Kidney epithelial cell (primary cell): ENCODE measurements around the gene ST8SIA6. TPM values are rescaled to one million over a fixed set of nuclear protein-coding genes. Genes with fewer than 3 reads are reported as not detected.

ENCODE experiments used
- DNase-seq: peaks from one replicate; pipeline ENCODE4 v3.0.0-alpha.2; 2010; ENCODE audit warnings: low read depth
- H3K27me3 ChIP-seq: 2 replicates; pipeline ENCODE4 v1.6.0; 2011; ENCODE audit warnings: low read length; ENCODE audit not compliant: control insufficient read depth, insufficient read depth
- H3K36me3 ChIP-seq: 2 replicates; pipeline ENCODE4 v1.5.1; 2011; ENCODE audit warnings: low read length; ENCODE audit not compliant: control insufficient read depth, insufficient read depth
- H3K4me3 ChIP-seq: 2 replicates; pipeline ENCODE4 v1.5.1; 2011; ENCODE audit warnings: low read depth, mild to moderate bottlenecking, control low read depth, low read length
- CTCF ChIP-seq: IDR thresholded peaks from 2 replicates; pipeline ENCODE4 v1.5.1; 2011; ENCODE audit warnings: mild to moderate bottlenecking, moderate library complexity, low read length, control low read depth, inconsistent platforms; ENCODE audit not compliant: insufficient read depth, poor library complexity, severe bottlenecking
- total RNA-seq: library from RNA; depleted of rRNA; stranded (reverse); fragments of >200 nt; gene quantifications from 2 replicates; pipeline ENCODE4 v1.2.3, GENCODE V29; 2015

Gene ST8SIA6
- total RNA-seq, 1 donor from 2014 or later = not detected

DNA sequence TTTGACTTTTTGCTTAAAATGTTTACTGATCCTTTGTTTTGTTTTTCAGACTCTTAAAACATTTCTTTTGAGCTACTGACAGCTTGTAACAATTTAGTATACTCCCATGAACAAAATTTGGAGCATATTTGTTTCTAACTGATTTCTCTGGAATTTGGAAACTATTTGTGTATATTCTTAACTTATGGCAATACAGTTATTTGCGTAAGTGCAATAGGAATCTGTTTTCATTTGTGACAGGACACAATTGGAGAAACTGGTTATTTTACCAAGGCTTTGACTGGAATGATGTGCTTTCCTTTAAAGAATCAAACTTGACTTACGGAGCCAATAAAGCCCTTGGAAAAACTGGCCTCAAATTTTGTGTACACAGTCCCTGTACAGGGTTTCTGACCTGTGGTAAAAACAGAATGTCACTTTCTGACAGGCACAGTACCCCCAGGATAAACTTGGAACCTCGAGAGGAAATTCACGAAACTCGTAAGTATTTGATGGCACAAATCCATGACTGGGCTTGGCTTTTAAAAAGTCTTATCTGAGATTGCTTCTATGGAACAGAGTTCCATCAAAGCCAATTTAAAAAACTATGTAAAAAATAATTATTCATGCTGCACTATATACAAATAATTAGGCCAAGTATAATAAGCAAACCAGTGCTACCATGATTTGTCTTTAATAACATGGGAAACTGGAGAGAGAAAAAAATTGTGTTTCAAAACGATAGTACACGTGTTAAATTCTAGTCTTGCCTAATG is 70.4 kb downstream of the ST8SIA6 start:
- DNase-seq = no peak
- no peak for TF ChIP-seq CTCF
- no peak overlapping the region for H3K4me3 ChIP-seq
- H3K36me3 ChIP-seq = no peaks in the 10 kb centered on the region
- H3K27me3 ChIP-seq = no peaks in the 10 kb centered on the region

DNA sequence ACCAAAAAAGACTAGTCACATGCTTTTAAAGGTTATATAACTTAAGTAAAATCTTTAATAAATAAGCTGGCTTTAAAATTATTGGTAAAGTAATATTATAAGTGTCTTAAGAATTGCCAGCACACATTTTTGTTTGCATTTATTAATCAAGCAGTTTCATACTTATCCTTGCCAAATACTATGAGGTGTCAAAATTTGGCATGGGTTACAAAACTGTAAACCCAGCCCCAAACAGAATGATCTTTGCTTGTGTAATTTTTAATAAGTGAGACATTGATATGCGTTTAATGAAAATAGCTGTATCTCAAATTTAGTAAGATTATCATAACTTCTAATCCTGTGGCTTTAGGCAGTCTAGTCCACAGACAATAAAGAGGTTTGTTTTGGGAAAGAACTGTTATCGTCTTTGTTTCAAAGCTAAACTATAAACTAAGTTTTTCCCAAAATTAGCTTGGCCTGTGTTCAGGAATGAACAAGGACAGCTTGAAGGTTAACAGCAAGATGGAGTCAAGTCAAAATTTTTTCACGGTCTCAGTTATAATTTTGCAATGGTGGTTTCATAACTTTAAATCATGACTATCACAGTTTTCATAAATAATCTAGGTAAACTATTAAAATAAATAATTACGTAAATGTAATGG is 72.8 kb downstream of the ST8SIA6 start:
- no peaks in the 10 kb centered on the region for H3K27me3 ChIP-seq
- no peak overlapping the region for H3K4me3 ChIP-seq
- no peak for DNase-seq
- no peak for TF ChIP-seq CTCF
- H3K36me3 ChIP-seq = no peaks in the 10 kb centered on the region

DNA sequence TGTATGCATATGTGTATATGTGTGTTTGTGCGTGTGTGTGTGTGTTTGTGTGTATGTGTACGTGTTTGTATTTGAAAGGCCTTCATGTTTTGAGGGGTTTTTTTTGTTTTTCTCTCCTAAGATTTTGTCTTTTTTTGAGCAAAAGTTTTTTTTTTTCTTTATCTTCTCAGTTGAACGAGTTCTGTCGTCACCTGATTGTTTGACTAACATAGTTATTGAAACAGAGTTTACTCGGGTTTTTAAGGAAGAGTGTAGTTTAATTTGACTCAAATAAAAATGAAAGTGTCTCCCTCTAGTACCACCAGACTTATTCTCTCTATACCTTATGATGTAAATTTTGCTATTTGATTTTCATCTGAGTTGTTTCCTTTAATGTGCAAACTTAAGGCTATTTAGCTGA is 73.5 kb downstream of the ST8SIA6 start:
- DNase-seq = no peak
- TF ChIP-seq CTCF = no peak
- Histone ChIP-seq H3K36me3 (no peaks in the 10 kb centered on the region), H3K27me3 (no peaks in the 10 kb centered on the region), H3K4me3 (no peak overlapping the region)

- Histone ChIP-seq H3K36me3 (no peaks in the 10 kb centered on the region), H3K4me3 (no peak overlapping the region), H3K27me3 (no peaks in the 10 kb centered on the region)
- TF ChIP-seq CTCF = no peak
- no peak for DNase-seq
Measured at GRCh38 chr10:17380016-17380415, 74.4 kb downstream of the ST8SIA6 start.

- Histone ChIP-seq H3K4me3 (no peak overlapping the region), H3K36me3 (no peaks in the 10 kb centered on the region), H3K27me3 (no peaks in the 10 kb centered on the region)
- TF ChIP-seq CTCF = no peak
- no peak for DNase-seq
Measured at GRCh38 chr10:17379151-17379690, 75.2 kb downstream of the ST8SIA6 start.
